Muscle of back (tissue), 11 donors: ENCODE data around the gene TEX2. TPM values are rescaled to one million over a fixed set of nuclear protein-coding genes. Genes with fewer than 3 reads are reported as not detected.

Experiments
- DNase-seq, 3 donors: peaks; one replicate each; pipeline versions ENCODE4 v3.0.0 to v3.0.0-alpha.2; 2013
- polyA plus RNA-seq, 10 donors: library from polyadenylated mRNA; unstranded; fragments of 120-200 nt; gene quantifications; one replicate each; pipeline ENCODE4 v1.2.1, GENCODE V29; 2013; ENCODE audit not compliant: insufficient read length in 10 of 10

The TEX2 gene
- polyA plus RNA-seq, 10 donors: 17.9 to 24.7 (median 20.8) TPM

- DNase-seq: no peak
Observed at GRCh38 chr17:64161380-64162176, 101.5 kb downstream of the TEX2 start.

GRCh38 chr17:64160378-64160777 lies 102.7 kb downstream of the TEX2 start:
- DNase-seq: no peak

- DNase-seq: peak in 1 of 3 donors; percentile 62
Observed at GRCh38 chr17:64158831-64159590, 104.0 kb downstream of the TEX2 start.

- peak in 1 of 3 donors; percentile 70 for DNase-seq
Observed at GRCh38 chr17:64158406-64158805, 104.7 kb downstream of the TEX2 start.

- no peak for DNase-seq
Observed at GRCh38 chr17:64157669-64158180, 105.3 kb downstream of the TEX2 start.

- DNase-seq: peak in 1 of 3 donors; percentile 32
Observed at GRCh38 chr17:64156670-64157069, 106.4 kb downstream of the TEX2 start.

GRCh38 chr17:64155751-64156544 lies 107.1 kb downstream of the TEX2 start:
- DNase-seq: peak; percentile 82 to 91 (median 83)

GRCh38 chr17:64155129-64155528 lies 107.9 kb downstream of the TEX2 start:
- DNase-seq: peak in 1 of 3 donors; percentile 52

- DNase-seq: no peak
Observed at GRCh38 chr17:64154717-64155116, 108.3 kb downstream of the TEX2 start.

- DNase-seq: peak in 1 of 3 donors; percentile 72
Observed at GRCh38 chr17:64154313-64154695, 108.8 kb downstream of the TEX2 start.

GRCh38 chr17:64153565-64154312 lies 109.3 kb downstream of the TEX2 start:
- no peak for DNase-seq

GRCh38 chr17:64152428-64153125 lies 110.5 kb downstream of the TEX2 start:
- no peak for DNase-seq

GRCh38 chr17:64151016-64151368 lies 112.1 kb downstream of the TEX2 start:
- no peak for DNase-seq

GRCh38 chr17:64150237-64151015 lies 112.6 kb downstream of the TEX2 start:
- DNase-seq: no peak

GRCh38 chr17:64149196-64149595 lies 113.9 kb downstream of the TEX2 start:
- DNase-seq: no peak

GRCh38 chr17:64148699-64149098 lies 114.4 kb downstream of the TEX2 start:
- DNase-seq: no peak

GRCh38 chr17:64148017-64148631 lies 114.9 kb downstream of the TEX2 start:
- peak in 1 of 3 donors; percentile 66 for DNase-seq

- no peak for DNase-seq
Observed at GRCh38 chr17:64147110-64148016, 115.7 kb downstream of the TEX2 start.
